ENCODE data around the gene TTPAL. TPM values are rescaled to one million over a fixed set of nuclear protein-coding genes. Genes with fewer than 3 reads are reported as not detected.

The TTPAL gene
- total and polyA plus RNA-seq, 8 donors = 2.1 to 18.3 (median 4.8) TPM

GRCh38 chr20:44523746-44524145, 48.1 kb downstream of the TTPAL start:
- Histone ChIP-seq H3K27ac (peak overlapping the region in 1 of 5 donors; percentile 100), H3K4me3 (no peak overlapping the region), H3K36me3 (peaks cover 0 to 4% (median 0%) of the 10 kb centered on the region in 4 donors), H3K9me3 (no peaks in the 10 kb centered on the region), H3K27me3 (no peaks in the 10 kb centered on the region), H3K4me1 (peaks cover 24 to 33% (median 29%) of the 10 kb centered on the region in 4 donors)
- 24 to 41% (median 37%) methylated on average over 4 of the region's 4 CpGs for WGBS, 5 donors
- intact Hi-C loops (cut with DNase I; ENCODE audit: low total_unique reads) = no loop called here
- TF ChIP-seq, protein P1, sequence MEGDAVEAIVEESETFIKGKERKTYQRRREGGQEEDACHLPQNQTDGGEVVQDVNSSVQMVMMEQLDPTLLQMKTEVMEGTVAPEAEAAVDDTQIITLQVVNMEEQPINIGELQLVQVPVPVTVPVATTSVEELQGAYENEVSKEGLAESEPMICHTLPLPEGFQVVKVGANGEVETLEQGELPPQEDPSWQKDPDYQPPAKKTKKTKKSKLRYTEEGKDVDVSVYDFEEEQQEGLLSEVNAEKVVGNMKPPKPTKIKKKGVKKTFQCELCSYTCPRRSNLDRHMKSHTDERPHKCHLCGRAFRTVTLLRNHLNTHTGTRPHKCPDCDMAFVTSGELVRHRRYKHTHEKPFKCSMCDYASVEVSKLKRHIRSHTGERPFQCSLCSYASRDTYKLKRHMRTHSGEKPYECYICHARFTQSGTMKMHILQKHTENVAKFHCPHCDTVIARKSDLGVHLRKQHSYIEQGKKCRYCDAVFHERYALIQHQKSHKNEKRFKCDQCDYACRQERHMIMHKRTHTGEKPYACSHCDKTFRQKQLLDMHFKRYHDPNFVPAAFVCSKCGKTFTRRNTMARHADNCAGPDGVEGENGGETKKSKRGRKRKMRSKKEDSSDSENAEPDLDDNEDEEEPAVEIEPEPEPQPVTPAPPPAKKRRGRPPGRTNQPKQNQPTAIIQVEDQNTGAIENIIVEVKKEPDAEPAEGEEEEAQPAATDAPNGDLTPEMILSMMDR (IDR thresholded peaks at IDR 0.05) = no peak
- no peak for TF ChIP-seq EP300 (IDR thresholded peaks at IDR 0.05)
- no peak for TF ChIP-seq POLR2AphosphoS5 (IDR thresholded peaks at IDR 0.05)
- no peak for TF ChIP-seq POLR2A (IDR thresholded peaks at IDR 0.05)
- no peak for DNase-seq

GRCh38 chr20:44526129-44526528, 50.5 kb downstream of the TTPAL start:
- intact Hi-C loops (cut with DNase I; ENCODE audit: low total_unique reads) = no loop called here
- no peak for DNase-seq
- H3K27me3 ChIP-seq = no peaks in the 10 kb centered on the region
- H3K36me3 ChIP-seq = no peaks in the 10 kb centered on the region
- TF ChIP-seq EP300 (IDR thresholded peaks at IDR 0.05) (no peak), POLR2AphosphoS5 (IDR thresholded peaks at IDR 0.05) (no peak), POLR2A (IDR thresholded peaks at IDR 0.05) (no peak)
- TF ChIP-seq, protein P1 (IDR thresholded peaks at IDR 0.05) = no peak
- H3K4me3 ChIP-seq = no peak overlapping the region
- no peak overlapping the region for H3K27ac ChIP-seq
- H3K9me3 ChIP-seq = no peaks in the 10 kb centered on the region
- H3K4me1 ChIP-seq = peaks cover 2 to 13% (median 7%) of the 10 kb centered on the region in 4 donors
- 69 to 78% (median 77%) methylated on average over 6 of the region's 6 CpGs for WGBS, 5 donors

DNA sequence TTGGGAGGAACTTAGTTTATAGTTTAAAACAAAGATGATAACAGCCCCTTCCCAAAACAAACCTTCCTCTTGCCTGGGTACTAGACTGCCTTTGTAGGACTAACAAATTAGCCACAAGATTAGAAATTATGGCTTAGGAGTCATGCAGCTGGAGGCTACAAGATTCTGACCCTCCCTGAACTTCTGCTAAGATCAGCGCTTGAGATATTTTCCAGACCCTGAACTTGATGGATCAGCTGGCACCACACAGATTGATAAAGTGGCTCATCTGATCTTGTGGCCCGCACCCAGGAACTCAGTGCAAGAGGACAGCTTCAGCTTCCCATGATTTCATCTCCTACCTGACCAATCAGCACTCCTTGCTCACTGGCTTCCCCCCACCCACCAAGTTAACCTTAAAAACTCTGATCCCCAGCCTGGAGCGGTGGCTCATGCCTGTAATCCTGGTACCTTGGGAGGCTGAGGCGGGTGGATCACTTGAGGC, 52.1 kb downstream of the TTPAL start:
- no peaks in the 10 kb centered on the region for H3K9me3 ChIP-seq
- TF ChIP-seq EP300 (IDR thresholded peaks at IDR 0.05) = no peak
- TF ChIP-seq POLR2A (IDR thresholded peaks at IDR 0.05) = no peak
- TF ChIP-seq, protein P1 (IDR thresholded peaks at IDR 0.05) = no peak
- no peak for TF ChIP-seq POLR2AphosphoS5 (IDR thresholded peaks at IDR 0.05)
- H3K27ac ChIP-seq = no peak overlapping the region
- H3K27me3 ChIP-seq = no peaks in the 10 kb centered on the region
- no peak overlapping the region for H3K4me3 ChIP-seq
- DNase-seq = no peak
- 66 to 76% (median 69%) methylated on average over 4 of the region's 4 CpGs for WGBS, 5 donors
- no peaks in the 10 kb centered on the region for H3K36me3 ChIP-seq
- intact Hi-C loops (cut with DNase I; ENCODE audit: low total_unique reads) = no loop called here
- peaks cover 10 to 21% (median 12%) of the 10 kb centered on the region in 4 donors for H3K4me1 ChIP-seq

DNA sequence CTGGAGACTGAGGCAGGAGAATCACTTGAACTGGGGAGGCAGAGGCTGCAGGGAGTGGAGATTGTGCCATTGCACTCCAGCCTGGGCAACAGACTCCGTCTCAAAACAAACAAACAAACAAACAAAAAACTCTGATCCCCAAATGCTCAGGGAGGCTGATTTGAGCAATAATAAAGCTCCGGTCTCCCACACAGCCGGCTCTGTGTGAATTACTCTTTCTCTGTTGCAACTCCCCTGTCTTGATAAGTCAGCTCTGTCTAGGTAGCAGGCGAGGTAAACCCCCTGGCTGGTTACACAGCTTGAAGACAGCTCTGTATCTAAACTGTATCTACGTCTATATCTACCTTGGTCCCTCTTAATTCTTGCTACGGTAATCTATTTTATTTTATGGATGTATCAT, 52.6 kb downstream of the TTPAL start:
- intact Hi-C loops (cut with DNase I; ENCODE audit: low total_unique reads) = no loop called here
- no peaks in the 10 kb centered on the region for H3K36me3 ChIP-seq
- WGBS, 5 donors = 67 to 85% (median 71%) methylated on average over 6 of the region's 6 CpGs

More for the DNA sequence above, 52.6 kb downstream of the TTPAL start:
- H3K27ac ChIP-seq = no peak overlapping the region
- no peaks in the 10 kb centered on the region for H3K9me3 ChIP-seq
- no peaks in the 10 kb centered on the region for H3K27me3 ChIP-seq
- peaks cover 10 to 26% (median 16%) of the 10 kb centered on the region in 4 donors for H3K4me1 ChIP-seq
- no peak for TF ChIP-seq POLR2A (IDR thresholded peaks at IDR 0.05)
- TF ChIP-seq, protein P1 (IDR thresholded peaks at IDR 0.05) = no peak
- TF ChIP-seq EP300 (IDR thresholded peaks at IDR 0.05) = no peak
- TF ChIP-seq POLR2AphosphoS5 (IDR thresholded peaks at IDR 0.05) = no peak
- H3K4me3 ChIP-seq = no peak overlapping the region
- DNase-seq = no peak
